CD4-positive, alpha-beta T cell (primary cell): ENCODE measurements around the gene PDE7B. TPM values are rescaled to one million over a fixed set of nuclear protein-coding genes. Genes with fewer than 3 reads are reported as not detected.

Experiments
- ATAC-seq: fragments of 200-7000 bp; cut with Tn5 transposase; one replicate; pipeline ENCODE4 v1.10.0; 2022; ENCODE audit warnings: mild to moderate bottlenecking; ENCODE audit not compliant: poor library complexity
- CTCF ChIA-PET: fragments of 350-600 bp; sonication (Branson Sonifier 250); formaldehyde crosslinking; loops from one replicate; lab custom pipeline; 2021; ENCODE audit warnings: antibody characterized with exemption, inconsistent platforms; lab: Charles Lee
- POLR2A ChIA-PET: fragments of 350-600 bp; sonication (Branson Sonifier 250); formaldehyde crosslinking; loops from one replicate; lab custom pipeline; 2021; ENCODE audit warnings: antibody characterized with exemption, inconsistent platforms; lab: Charles Lee
- DNase-seq, 14 experiments: peaks; one replicate each; pipeline ENCODE4 v3.0.0-alpha.2; 2013 to 2020; ENCODE audit warnings: mixed read lengths in 2 of 14
- H3K27ac ChIP-seq, 2 donors: one replicate each; pipeline versions ENCODE4 v1.5.1 to v1.7.0; 2013; ENCODE audit warnings: low read length in 2 of 2, low read depth in 1 of 2, mild to moderate bottlenecking in 1 of 2
- H3K27me3 ChIP-seq, 2 experiments: 1 replicate in 1 of 2; 2 replicates in 1 of 2; pipeline versions ENCODE4 v1.6.1 to v1.7.0; 2013; ENCODE audit warnings: low read length in 2 of 2, control low read depth in 1 of 2, mild to moderate bottlenecking in 1 of 2, moderate library complexity in 1 of 2; ENCODE audit not compliant: insufficient read depth in 2 of 2, control insufficient read depth in 1 of 2
- H3K36me3 ChIP-seq: one replicate; pipeline ENCODE4 v1.6.1; 2013; ENCODE audit warnings: low read length, control low read depth; ENCODE audit not compliant: insufficient read depth
- H3K4me1 ChIP-seq: one replicate; pipeline ENCODE4 v1.6.1; 2013; ENCODE audit warnings: low read length, control low read depth; ENCODE audit not compliant: insufficient read depth
- H3K4me3 ChIP-seq: one replicate; pipeline ENCODE4 v1.5.1; 2013; ENCODE audit warnings: mild to moderate bottlenecking, low read length, moderate library complexity
- H3K9me3 ChIP-seq, 2 experiments: 1 replicate in 1 of 2; 2 replicates in 1 of 2; pipeline versions ENCODE4 v1.6.1 to v1.7.0; 2013; ENCODE audit warnings: low read length in 2 of 2, mild to moderate bottlenecking in 2 of 2, control low read depth in 1 of 2, moderate library complexity in 1 of 2; ENCODE audit not compliant: control insufficient read depth in 1 of 2, insufficient read depth in 1 of 2
- H3K27ac Mint-ChIP-seq: one replicate; pipeline ENCODE4 v1.8.0; 2020; ENCODE audit warnings: mixed read lengths
- H3K27me3 Mint-ChIP-seq: one replicate; pipeline ENCODE4 v1.8.0; 2021; ENCODE audit warnings: mixed read lengths
- H3K36me3 Mint-ChIP-seq: one replicate; pipeline ENCODE4 v1.8.0; 2021; ENCODE audit warnings: low read depth, mixed read lengths
- H3K4me1 Mint-ChIP-seq: one replicate; pipeline ENCODE4 v1.8.0; 2021; ENCODE audit warnings: low read depth, mixed read lengths
- H3K4me3 Mint-ChIP-seq: one replicate; pipeline ENCODE4 v1.8.0; 2020; ENCODE audit warnings: mild to moderate bottlenecking, mixed read lengths
- H3K9me3 Mint-ChIP-seq: one replicate; pipeline ENCODE4 v1.8.0; 2020; ENCODE audit warnings: mixed read lengths
- CTCF ChIP-seq: fragments of 200-600 bp; IDR thresholded peaks from one replicate; pipeline ENCODE4 v1.8.0; 2022; ENCODE audit warnings: antibody characterized with exemption, mild to moderate bottlenecking
- intact Hi-C, 2 experiments: fragments of 100-400 bp; cut with DNase I in 1 of 2; cut with micrococcal nuclease in 1 of 2; formaldehyde crosslinking; loops; one replicate each; pipeline versions ENCODE4 v1.15.1 to v1.9.0; 2023 to 2025; cut with DNase I, micrococcal nuclease
- total RNA-seq, 174 experiments: library from RNA in 2 of 174; stranded (reverse) in 2 of 174; gene quantifications; one replicate each; pipeline ENCODE4 v1.2.3 and lab custom pipeline; 2021 to 2026

Gene PDE7B
- total RNA-seq, 2 experiments from 2014 or later = 0.25 to 0.34 TPM

- CTCF ChIA-PET = no interaction called here
- no peak for ATAC-seq
Observed at GRCh38 chr6:136089876-136090275, 238.4 kb downstream of the PDE7B start.

GRCh38 chr6:136090929-136091328, 239.4 kb downstream of the PDE7B start:
- TF ChIP-seq CTCF = no peak
- H3K27ac ChIP-seq = no peak overlapping the region
- Mint-ChIP-seq H3K27ac (no peak overlapping the region), H3K27me3 (no peaks in the 10 kb centered on the region), H3K4me1 (no peaks in the 10 kb centered on the region), H3K4me3 (no peak overlapping the region), H3K9me3 (peaks cover 5% of the 10 kb centered on the region), H3K36me3 (no peaks in the 10 kb centered on the region)
- no peaks in the 10 kb centered on the region for H3K9me3 ChIP-seq
- H3K36me3 ChIP-seq = no peaks in the 10 kb centered on the region
- no peaks in the 10 kb centered on the region for H3K27me3 ChIP-seq
- intact Hi-C loops = no loop called here
- DNase-seq (no peak), ATAC-seq (no peak)
- ChIA-PET POLR2A (interaction anchor here (0.7 kb wide), 1 partner anchor 1328 kb away, joined by 3 read pairs; no protein-coding TSS in a partner anchor), CTCF (no interaction called here)
- no peaks in the 10 kb centered on the region for H3K4me1 ChIP-seq
- no peak overlapping the region for H3K4me3 ChIP-seq

More at GRCh38 chr6:136089876-136090275, 238.4 kb downstream of the PDE7B start:
- H3K4me1 Mint-ChIP-seq = no peaks in the 10 kb centered on the region
- Histone ChIP-seq H3K27ac (no peak overlapping the region), H3K9me3 (no peaks in the 10 kb centered on the region), H3K4me3 (no peak overlapping the region), H3K36me3 (no peaks in the 10 kb centered on the region), H3K27me3 (no peaks in the 10 kb centered on the region), H3K4me1 (no peaks in the 10 kb centered on the region)
- no peak for DNase-seq
- no peak for TF ChIP-seq CTCF
- peaks cover 5% of the 10 kb centered on the region for H3K9me3 Mint-ChIP-seq
- no peak overlapping the region for H3K27ac Mint-ChIP-seq
- POLR2A ChIA-PET = no interaction called here
- intact Hi-C loops = no loop called here
- no peaks in the 10 kb centered on the region for H3K36me3 Mint-ChIP-seq
- no peaks in the 10 kb centered on the region for H3K27me3 Mint-ChIP-seq
- H3K4me3 Mint-ChIP-seq = no peak overlapping the region

GRCh38 chr6:136092897-136093296, 241.4 kb downstream of the PDE7B start:
- intact Hi-C loops = no loop called here
- no peak for DNase-seq
- no peaks in the 10 kb centered on the region for H3K36me3 Mint-ChIP-seq
- no peaks in the 10 kb centered on the region for H3K27me3 Mint-ChIP-seq
- H3K4me1 ChIP-seq = no peaks in the 10 kb centered on the region
- ChIA-PET CTCF (no interaction called here), POLR2A (no interaction called here)
- no peak overlapping the region for H3K4me3 Mint-ChIP-seq
- H3K27me3 ChIP-seq = no peaks in the 10 kb centered on the region
- no peak overlapping the region for H3K27ac Mint-ChIP-seq
- ATAC-seq = no peak
- no peaks in the 10 kb centered on the region for H3K4me1 Mint-ChIP-seq
- peaks cover 5% of the 10 kb centered on the region for H3K9me3 Mint-ChIP-seq
- no peaks in the 10 kb centered on the region for H3K9me3 ChIP-seq
- H3K4me3 ChIP-seq = no peak overlapping the region
- no peaks in the 10 kb centered on the region for H3K36me3 ChIP-seq
- no peak overlapping the region for H3K27ac ChIP-seq
- TF ChIP-seq CTCF = no peak
